Stimulated activated CD4-positive, alpha-beta T cell treated with anti-CD3 and anti-CD28 coated beads, Interleukin-15, amount 100 ng/mL, for 1 hour (primary cell): Measurements from ENCODE around the gene WNT3A.

Experiments used
- DNase-seq, 2 donors: peaks; one replicate each; pipeline ENCODE4 v3.0.0-alpha.2; 2020; ENCODE audit warnings: low read depth in 1 of 2, low spot score in 1 of 2

WNT3A gene

GRCh38 chr1:228083871-228084278, 77.1 kb downstream of the WNT3A start:
- DNase-seq, result no peak

GRCh38 chr1:228084325-228084724, 77.5 kb downstream of the WNT3A start:
- DNase-seq, result no peak

- DNase-seq, result no peak
These were observed 78.0 kb downstream of the WNT3A start for GRCh38 chr1:228084797-228085196.

GRCh38 chr1:228085287-228085951, 78.6 kb downstream of the WNT3A start:
- no peak for DNase-seq

GRCh38 chr1:228087771-228088251, 81.0 kb downstream of the WNT3A start:
- no peak for DNase-seq

GRCh38 chr1:228088586-228089498, 82.0 kb downstream of the WNT3A start:
- no peak for DNase-seq

GRCh38 chr1:228089519-228090380, 83.0 kb downstream of the WNT3A start:
- no peak for DNase-seq

- DNase-seq, result no peak
These were observed 83.8 kb downstream of the WNT3A start for GRCh38 chr1:228090613-228091081.

GRCh38 chr1:228091084-228091483, 84.3 kb downstream of the WNT3A start:
- DNase-seq, result no peak

- no peak for DNase-seq
These were observed 85.7 kb downstream of the WNT3A start for GRCh38 chr1:228092342-228093049.

GRCh38 chr1:228093050-228093906, 86.5 kb downstream of the WNT3A start:
- DNase-seq, result no peak

- no peak for DNase-seq
These were observed 87.7 kb downstream of the WNT3A start for GRCh38 chr1:228094432-228095016.

GRCh38 chr1:228095161-228095560, 88.4 kb downstream of the WNT3A start:
- no peak for DNase-seq

- DNase-seq, result no peak
These were observed 89.1 kb downstream of the WNT3A start for GRCh38 chr1:228095938-228096337.

- DNase-seq, result no peak
These were observed 89.9 kb downstream of the WNT3A start for GRCh38 chr1:228096416-228097332.

- DNase-seq, result no peak
These were observed 90.7 kb downstream of the WNT3A start for GRCh38 chr1:228097333-228098081.

- no peak for DNase-seq
These were observed 91.6 kb downstream of the WNT3A start for GRCh38 chr1:228098323-228098931.
